Activated naive CD8-positive, alpha-beta T cell (primary cell): ENCODE results near the gene THAP12.
"Not testable (repeated sequence)": the region's sequence is repeated elsewhere in the genome, so short reads cannot be mapped to it uniquely, and the experiment has no call there.

Experiments
- H3K27ac Mint-ChIP-seq: one replicate; pipeline ENCODE4 v1.8.0; 2021; ENCODE audit warnings: mixed read lengths
- H3K27me3 Mint-ChIP-seq: one replicate; pipeline ENCODE4 v1.8.0; 2021; ENCODE audit warnings: mixed read lengths
- H3K36me3 Mint-ChIP-seq: one replicate; pipeline ENCODE4 v1.8.0; 2021; ENCODE audit warnings: mixed read lengths
- H3K4me1 Mint-ChIP-seq: one replicate; pipeline ENCODE4 v1.8.0; 2021; ENCODE audit warnings: low read depth, mixed read lengths
- H3K4me3 Mint-ChIP-seq: one replicate; pipeline ENCODE4 v1.8.0; 2021; ENCODE audit warnings: mild to moderate bottlenecking, mixed read lengths
- H3K9me3 Mint-ChIP-seq: one replicate; pipeline ENCODE4 v1.8.0; 2021; ENCODE audit warnings: low read depth, mixed read lengths

THAP12 gene

DNA sequence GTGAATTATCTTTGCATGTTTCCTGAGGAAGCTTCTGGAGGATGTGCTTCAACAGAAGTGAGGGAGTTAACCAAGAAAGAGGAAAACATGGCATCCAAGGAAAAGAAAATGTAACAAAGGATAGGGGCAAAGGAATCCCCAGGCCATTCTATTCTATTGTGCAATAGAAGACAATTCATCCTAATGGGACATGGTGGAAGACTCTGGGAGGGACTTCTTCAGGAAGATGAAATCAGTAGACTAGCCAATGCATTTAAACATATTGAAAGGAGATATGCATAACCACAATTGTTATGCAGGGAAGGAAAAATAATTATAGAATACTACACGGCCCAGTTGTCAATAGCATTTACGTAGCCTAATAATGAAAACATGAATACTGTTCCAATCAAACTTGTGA, 55.7 kb downstream of the THAP12 start:
- peaks cover 24% of the 10 kb centered on the region for H3K27me3 Mint-ChIP-seq
- H3K9me3 Mint-ChIP-seq = no peaks in the 10 kb centered on the region
- no peaks in the 10 kb centered on the region for H3K36me3 Mint-ChIP-seq
- peaks cover 3% of the 10 kb centered on the region for H3K4me1 Mint-ChIP-seq
- H3K27ac Mint-ChIP-seq = no peak overlapping the region
- H3K4me3 Mint-ChIP-seq = no peak overlapping the region

DNA sequence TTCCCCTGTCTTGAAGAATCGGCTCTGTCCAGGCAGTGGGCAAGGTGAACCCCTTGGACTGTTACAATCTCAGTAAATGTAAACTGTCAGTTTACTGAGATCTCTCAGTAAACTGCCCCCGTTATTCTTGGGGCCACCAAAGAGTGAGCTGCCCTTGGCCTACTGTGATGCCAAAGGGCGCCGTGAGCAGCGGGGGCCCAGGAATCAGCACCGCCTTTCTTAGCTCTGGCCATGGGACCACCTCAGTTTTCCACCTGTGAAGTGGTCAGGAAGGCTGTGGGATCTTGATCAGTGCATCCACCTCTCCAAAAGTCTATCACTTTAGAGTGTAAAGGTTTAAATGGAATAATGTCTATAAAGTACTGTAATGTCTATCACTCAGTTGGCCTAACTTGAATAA, 57.1 kb downstream of the THAP12 start:
- Mint-ChIP-seq H3K9me3 (no peaks in the 10 kb centered on the region), H3K4me1 (peaks cover 3% of the 10 kb centered on the region), H3K36me3 (no peaks in the 10 kb centered on the region), H3K27me3 (peaks cover 31% of the 10 kb centered on the region), H3K4me3 (no peak overlapping the region), H3K27ac (no peak overlapping the region)

DNA sequence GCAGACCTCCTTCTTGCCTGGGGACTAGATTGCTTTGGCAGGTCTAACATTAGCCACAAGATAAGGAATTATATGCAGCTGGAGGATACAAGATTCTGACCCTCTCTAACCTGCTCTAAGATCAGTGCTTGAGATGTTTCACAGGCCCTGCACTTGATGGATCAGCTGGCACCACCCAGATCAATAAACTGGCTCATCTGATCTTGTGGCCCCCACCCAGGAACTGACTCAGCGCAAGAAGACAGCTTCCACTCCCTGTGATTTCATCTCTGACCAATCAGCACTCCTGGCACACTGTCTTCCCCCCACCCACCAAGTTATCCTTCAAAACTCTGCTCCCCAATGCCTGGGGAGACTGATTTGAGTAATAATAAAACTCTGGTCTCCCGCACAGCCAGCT, 57.6 kb downstream of the THAP12 start:
- not testable (repeated sequence) for H3K4me1 Mint-ChIP-seq, H3K4me3 Mint-ChIP-seq, H3K27ac Mint-ChIP-seq, H3K36me3 Mint-ChIP-seq, H3K9me3 Mint-ChIP-seq
- H3K27me3 Mint-ChIP-seq = peaks cover 31% of the 10 kb centered on the region

DNA sequence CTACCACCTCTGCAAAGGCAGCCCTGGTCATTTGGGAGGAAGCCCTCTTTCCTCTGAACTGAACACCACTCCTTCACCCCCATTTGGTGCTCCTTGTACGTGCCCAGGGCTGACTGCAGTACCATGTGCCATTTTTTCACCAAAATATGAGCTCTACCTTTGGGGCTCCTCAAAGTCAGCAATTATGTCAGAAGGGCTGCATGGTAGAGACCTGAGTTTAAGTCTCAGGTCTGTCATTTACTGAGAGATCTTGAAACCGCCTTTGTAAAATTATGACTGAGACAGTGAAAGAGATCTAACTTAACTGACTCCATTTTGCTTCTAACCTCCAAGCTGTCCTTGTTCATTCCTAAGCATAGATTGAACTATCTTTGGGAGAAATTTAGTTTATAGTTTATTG, 58.0 kb downstream of the THAP12 start:
- peaks cover 3% of the 10 kb centered on the region for H3K4me1 Mint-ChIP-seq
- no peaks in the 10 kb centered on the region for H3K36me3 Mint-ChIP-seq
- H3K27ac Mint-ChIP-seq = no peak overlapping the region
- H3K4me3 Mint-ChIP-seq = no peak overlapping the region
- peaks cover 31% of the 10 kb centered on the region for H3K27me3 Mint-ChIP-seq
- no peaks in the 10 kb centered on the region for H3K9me3 Mint-ChIP-seq

DNA sequence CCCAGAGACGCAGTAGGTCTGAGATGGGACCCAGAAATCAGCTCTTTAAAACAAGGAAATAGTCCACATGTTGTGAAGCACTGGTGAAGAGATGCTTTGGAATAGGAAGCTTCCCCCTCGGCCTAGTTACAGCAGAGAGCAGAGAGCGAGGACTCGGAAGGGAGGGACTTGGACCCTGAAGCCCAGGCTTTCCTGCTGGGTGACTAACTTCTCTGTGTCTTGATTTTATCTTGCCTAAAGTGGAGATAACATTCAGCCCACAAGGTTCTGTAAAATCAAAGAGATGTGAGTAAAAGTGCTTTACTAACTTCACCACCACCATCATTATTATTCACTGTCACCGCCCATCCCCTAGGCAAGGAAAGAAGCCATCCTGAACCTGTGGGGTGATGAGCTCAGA, 58.4 kb downstream of the THAP12 start:
- Mint-ChIP-seq H3K4me3 (no peak overlapping the region), H3K27ac (no peak overlapping the region), H3K27me3 (peaks cover 34% of the 10 kb centered on the region), H3K9me3 (no peaks in the 10 kb centered on the region), H3K36me3 (no peaks in the 10 kb centered on the region), H3K4me1 (peaks cover 3% of the 10 kb centered on the region)

DNA sequence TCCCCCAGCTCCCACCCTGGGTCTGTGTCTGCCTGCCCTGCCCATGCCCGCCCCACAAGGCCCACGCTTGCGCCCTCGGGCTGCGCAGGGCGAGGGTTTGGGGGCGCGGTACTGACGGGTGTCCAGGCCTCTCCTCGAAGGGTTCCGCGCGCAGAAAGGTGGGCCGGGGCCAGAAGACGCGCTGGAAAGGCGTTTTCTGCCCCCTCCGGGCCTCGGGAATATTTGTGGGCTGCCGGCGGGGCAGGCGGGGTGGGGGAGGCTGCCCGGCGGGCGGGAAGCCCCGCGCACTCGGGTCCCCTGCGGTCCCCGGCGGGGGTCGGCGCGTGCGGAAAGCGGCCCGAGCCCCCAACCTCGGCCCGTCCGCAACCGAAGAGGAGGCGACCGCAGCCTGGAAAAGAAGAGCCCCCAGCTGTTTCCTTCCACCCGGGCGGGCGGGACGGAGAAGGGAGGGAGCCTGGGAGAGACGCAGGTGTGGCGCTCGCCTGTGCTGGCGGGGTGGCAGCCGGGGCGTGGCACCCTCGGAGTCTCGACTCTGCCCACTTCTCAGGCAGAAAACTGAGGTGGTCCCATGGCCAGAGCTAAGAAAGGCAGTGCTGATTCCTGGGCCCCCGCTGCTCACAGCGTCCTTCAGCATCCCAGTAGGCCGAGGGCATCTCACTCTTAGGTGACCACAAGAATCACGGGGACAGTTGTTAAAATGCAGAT, 59.0 kb downstream of the THAP12 start:
- Mint-ChIP-seq H3K36me3 (no peaks in the 10 kb centered on the region), H3K4me1 (peaks cover 3% of the 10 kb centered on the region), H3K27me3 (peaks cover 34% of the 10 kb centered on the region), H3K27ac (no peak overlapping the region), H3K9me3 (no peaks in the 10 kb centered on the region), H3K4me3 (no peak overlapping the region)

DNA sequence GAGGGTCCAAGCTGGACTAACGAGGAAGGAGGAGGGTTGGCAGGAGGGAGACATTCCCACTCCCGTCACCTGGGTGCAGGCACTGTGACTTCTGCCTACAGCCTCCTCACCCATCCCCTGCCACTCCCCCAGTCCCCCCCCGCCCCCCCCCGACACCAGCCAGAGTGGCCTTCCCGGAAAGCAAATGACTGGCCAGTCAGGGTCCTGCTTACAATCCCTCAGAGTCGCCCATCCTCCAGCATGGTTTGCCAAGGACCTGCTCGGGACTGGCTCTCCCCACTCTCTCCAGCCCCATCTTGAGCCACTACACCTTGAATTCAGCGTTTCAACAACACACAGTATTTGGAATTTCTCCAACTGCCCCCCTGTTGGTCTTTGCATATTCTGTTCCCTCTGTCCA, 59.6 kb downstream of the THAP12 start:
- H3K27me3 Mint-ChIP-seq = peaks cover 34% of the 10 kb centered on the region
- no peak overlapping the region for H3K4me3 Mint-ChIP-seq
- peaks cover 3% of the 10 kb centered on the region for H3K4me1 Mint-ChIP-seq
- no peak overlapping the region for H3K27ac Mint-ChIP-seq
- no peaks in the 10 kb centered on the region for H3K9me3 Mint-ChIP-seq
- no peaks in the 10 kb centered on the region for H3K36me3 Mint-ChIP-seq

DNA sequence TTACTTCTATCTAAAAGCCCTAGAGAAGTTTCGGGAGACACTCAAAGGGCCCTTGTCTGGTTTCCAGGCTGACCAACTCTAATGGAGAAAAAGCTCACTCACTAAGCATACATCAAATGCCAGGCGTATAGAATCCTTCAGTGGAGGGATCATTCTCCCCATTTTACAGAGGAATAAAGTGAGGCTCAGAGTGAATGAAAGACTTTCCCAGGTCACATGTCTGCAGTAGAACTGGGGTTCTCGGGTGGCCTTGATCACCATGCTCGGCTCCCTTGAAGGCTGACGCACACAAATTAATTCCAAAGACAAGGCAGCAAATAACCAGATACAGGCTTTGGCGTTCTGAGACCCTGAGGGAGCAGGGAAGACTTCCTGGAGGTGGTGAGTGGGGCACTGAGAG, 60.0 kb downstream of the THAP12 start:
- H3K9me3 Mint-ChIP-seq = no peaks in the 10 kb centered on the region
- peaks cover 3% of the 10 kb centered on the region for H3K4me1 Mint-ChIP-seq
- no peak overlapping the region for H3K27ac Mint-ChIP-seq
- H3K27me3 Mint-ChIP-seq = peaks cover 34% of the 10 kb centered on the region
- no peak overlapping the region for H3K4me3 Mint-ChIP-seq
- H3K36me3 Mint-ChIP-seq = no peaks in the 10 kb centered on the region

DNA sequence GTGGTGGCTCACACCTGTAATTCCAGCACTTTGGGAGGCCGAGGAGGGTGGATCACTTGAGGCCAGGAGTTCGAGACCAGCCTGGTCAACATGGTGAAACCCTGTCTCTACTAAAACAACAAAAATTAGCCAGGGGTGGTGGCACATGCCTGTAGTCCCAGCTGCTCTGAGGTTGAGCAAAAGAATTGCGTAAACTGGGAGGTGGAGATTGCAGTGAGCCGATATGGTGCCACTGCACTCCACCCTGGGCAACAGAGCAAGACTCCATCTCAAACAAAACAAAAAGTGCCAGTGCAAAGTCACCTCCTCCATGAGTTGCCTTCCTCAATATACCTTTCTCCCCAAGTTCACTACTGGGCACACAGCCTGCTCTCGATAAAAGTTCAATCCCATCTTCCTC, 61.1 kb downstream of the THAP12 start:
- H3K9me3 Mint-ChIP-seq, H3K4me3 Mint-ChIP-seq, H3K27ac Mint-ChIP-seq, H3K36me3 Mint-ChIP-seq, H3K4me1 Mint-ChIP-seq: not testable (repeated sequence)
- peaks cover 32% of the 10 kb centered on the region for H3K27me3 Mint-ChIP-seq

DNA sequence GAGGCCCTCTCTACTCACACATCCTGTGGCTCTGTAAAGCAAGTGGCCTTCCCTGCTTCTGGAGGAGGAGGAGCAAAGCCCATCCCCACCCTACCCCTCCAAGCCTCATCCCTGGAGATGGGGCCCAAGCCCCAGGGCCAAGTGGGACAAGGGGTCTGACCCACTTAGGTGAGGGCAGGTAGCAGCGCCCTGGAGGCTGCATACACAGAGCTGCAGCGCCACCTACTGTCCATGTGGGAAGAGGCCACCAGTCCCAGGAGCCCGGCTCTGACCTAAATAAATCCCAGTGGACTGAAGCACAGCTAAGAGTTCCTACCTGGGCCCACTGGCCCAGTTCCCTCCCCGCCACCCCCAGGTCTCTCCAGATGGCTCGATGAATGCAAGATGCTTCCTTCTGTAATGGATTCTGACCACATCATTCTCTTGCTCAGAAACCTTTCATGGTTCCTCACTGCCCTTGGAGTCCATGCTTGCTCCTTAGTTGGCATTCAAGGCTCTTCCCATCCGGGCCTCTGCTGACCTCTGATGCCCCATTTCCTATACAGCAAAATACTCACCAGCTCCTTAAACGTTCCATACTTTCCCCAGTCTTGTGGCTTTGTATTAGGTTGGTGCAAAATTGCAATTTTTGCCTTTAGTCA, 62.1 kb downstream of the THAP12 start:
- Mint-ChIP-seq H3K36me3 (no peaks in the 10 kb centered on the region), H3K4me3 (no peak overlapping the region), H3K9me3 (no peaks in the 10 kb centered on the region), H3K4me1 (peaks cover 3% of the 10 kb centered on the region), H3K27ac (peak overlapping the region; percentile 16), H3K27me3 (peaks cover 32% of the 10 kb centered on the region)

DNA sequence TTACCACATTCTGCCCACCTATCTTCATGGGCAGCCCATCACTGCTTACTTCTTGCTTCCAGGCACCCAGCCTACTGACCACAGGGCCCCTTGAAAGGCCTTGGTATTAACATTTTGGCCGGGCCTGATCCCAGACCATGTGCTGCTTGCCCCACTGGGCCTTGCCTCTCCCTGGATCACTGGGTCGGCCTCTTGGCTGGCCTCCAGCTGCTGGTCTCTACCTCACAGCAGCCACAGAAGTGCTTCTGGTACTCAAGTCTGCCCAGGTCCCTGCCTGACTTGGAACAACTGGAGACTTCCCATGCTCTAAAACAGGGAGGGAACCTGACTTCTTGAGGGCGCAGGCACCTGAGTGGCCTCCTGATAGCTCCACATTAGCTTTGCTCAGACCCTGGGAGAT, 63.6 kb downstream of the THAP12 start:
- Mint-ChIP-seq H3K9me3 (no peaks in the 10 kb centered on the region), H3K27ac (no peak overlapping the region)

DNA sequence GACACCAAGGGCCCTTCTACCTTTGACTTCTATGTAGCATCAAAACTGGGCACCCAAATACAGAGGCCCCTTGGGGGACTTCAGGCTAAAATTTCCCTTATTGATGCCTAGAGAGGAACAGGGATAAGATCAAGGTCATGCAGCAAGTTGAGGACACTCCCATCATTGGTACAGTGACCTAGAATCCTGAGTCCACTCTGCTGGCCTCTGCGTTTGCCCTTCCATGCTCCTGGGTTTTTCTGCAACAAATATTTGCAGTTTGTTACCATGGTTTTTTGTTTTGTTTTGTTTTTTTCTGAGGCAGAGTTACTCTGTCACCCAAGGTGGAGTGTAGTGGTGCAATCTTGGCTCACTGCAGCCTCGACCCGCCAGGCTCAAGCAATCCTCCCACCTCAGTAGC, 64.2 kb downstream of the THAP12 start:
- Mint-ChIP-seq H3K4me3 (no peak overlapping the region), H3K27ac (no peak overlapping the region), H3K36me3 (no peaks in the 10 kb centered on the region), H3K27me3 (peaks cover 21% of the 10 kb centered on the region), H3K9me3 (no peaks in the 10 kb centered on the region), H3K4me1 (no peaks in the 10 kb centered on the region)

More for the DNA sequence above, 63.6 kb downstream of the THAP12 start:
- Mint-ChIP-seq H3K4me1 (no peaks in the 10 kb centered on the region), H3K27me3 (peaks cover 21% of the 10 kb centered on the region), H3K36me3 (no peaks in the 10 kb centered on the region), H3K4me3 (no peak overlapping the region)

DNA sequence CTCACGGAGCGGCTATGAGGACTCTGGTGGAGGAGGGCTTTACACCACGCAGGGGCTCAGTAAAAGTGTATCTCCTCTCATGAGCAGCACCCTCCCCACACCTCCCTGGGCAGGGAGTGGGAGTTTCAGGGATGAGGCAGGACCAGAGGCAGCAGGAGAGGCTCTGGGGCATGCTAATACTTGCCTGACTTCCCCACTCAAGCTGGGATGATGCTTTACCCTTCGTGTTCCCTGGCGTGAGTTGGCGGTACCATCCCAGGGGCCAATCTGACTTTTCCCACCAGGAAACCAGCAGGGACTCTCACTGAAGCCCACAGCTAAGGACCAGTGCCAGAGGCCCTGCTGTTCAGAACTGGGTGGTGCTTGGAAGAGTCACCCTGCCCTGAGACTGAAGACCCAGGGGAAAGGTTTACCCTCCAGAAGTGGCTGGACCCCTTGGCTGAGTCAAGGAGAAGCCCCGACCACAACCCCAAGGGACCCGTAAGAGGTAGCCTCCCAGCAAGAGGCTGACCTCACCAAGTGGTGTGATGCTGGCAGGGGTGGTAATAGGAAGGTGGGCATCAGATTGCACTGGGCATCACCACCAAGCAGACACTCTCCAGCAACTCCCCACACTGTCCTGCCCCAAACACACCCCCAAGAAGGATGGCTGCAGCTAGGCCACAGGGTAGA, 65.6 kb downstream of the THAP12 start:
- no peak overlapping the region for H3K4me3 Mint-ChIP-seq
- H3K27me3 Mint-ChIP-seq = peaks cover 11% of the 10 kb centered on the region
- H3K4me1 Mint-ChIP-seq = no peaks in the 10 kb centered on the region
- no peaks in the 10 kb centered on the region for H3K9me3 Mint-ChIP-seq
- no peaks in the 10 kb centered on the region for H3K36me3 Mint-ChIP-seq
- no peak overlapping the region for H3K27ac Mint-ChIP-seq

DNA sequence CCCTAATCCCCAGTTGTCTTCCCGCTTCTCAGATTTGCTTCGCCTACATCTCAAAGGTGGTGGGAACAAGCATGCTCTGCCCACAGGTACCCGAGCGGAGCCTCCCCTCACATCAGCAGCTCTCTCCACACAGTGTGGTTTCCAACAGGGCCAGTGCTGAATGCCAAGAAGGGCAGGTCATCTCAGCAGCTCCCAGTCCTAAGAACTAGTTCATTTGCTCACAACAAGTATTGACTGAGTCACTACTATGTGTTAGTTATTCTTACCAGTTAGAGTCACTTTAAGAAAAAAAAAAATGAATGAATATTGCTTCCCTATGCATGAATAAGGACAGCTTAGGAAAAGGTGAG, 66.2 kb downstream of the THAP12 start:
- H3K36me3 Mint-ChIP-seq = no peaks in the 10 kb centered on the region
- H3K4me1 Mint-ChIP-seq = no peaks in the 10 kb centered on the region
- peaks cover 5% of the 10 kb centered on the region for H3K27me3 Mint-ChIP-seq
- no peak overlapping the region for H3K4me3 Mint-ChIP-seq
- no peak overlapping the region for H3K27ac Mint-ChIP-seq
- no peaks in the 10 kb centered on the region for H3K9me3 Mint-ChIP-seq

DNA sequence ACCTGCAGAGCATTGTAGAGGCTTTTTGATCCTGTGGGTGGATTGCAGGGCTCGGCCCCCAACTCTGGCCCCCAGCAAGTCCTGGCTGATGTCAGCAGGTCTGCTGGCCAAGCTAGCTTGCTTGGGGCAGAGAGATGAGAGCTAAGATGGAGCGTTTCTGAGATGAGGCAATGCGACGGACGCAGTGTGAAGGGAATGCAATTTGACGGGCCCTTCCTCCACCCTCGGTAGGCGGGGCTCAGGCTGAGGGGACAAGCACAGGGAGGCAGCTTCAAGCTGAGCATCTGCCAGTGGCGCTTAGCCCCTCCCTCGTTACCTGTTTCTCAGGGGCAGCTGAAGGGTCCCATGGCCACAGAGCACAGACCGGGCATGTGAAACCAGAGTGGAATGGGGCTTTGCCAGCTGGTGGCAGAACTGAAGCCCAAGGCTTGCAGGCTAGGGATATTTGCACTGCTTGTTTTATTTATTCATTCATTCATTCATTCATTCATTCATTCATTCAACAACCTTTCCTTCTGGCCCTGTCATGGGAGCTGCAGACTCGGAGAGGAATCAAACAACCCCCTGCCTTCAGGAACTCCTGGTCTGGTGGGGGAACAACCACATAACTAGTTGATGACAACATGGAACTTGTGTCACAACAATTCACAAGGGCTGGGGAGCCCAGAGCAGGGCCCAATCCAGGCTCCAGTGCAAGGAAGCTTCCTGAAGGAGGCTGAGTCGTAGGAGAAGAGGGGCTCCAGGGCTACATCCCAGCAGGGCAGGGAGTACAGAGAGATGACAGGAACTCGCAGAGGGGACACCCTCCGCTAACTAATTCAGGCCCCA, 66.8 kb downstream of the THAP12 start:
- Mint-ChIP-seq H3K27me3 (peaks cover 4% of the 10 kb centered on the region), H3K27ac (no peak overlapping the region), H3K4me3 (no peak overlapping the region), H3K4me1 (no peaks in the 10 kb centered on the region), H3K36me3 (no peaks in the 10 kb centered on the region), H3K9me3 (no peaks in the 10 kb centered on the region)
